HEK293 (cell line): Measurements from ENCODE around the gene IGSF23.

ENCODE experiments used
- PRDM1 ChIP-seq: fragments of 450-650 bp; formaldehyde crosslinking; IDR thresholded peaks from 2 replicates; pipeline ENCODE4; 2016; ENCODE audit warnings: missing biosample characterization, missing genetic modification characterization
- ZNF324 ChIP-seq: fragments of 450-650 bp; formaldehyde crosslinking; IDR thresholded peaks from 2 replicates; pipeline ENCODE4 v1.5.1; 2016; ENCODE audit warnings: missing biosample characterization, missing genetic modification characterization
- ZNF501 ChIP-seq: fragments of 450-650 bp; formaldehyde crosslinking; IDR thresholded peaks from 2 replicates; pipeline ENCODE4 v1.5.1; 2016; ENCODE audit warnings: missing biosample characterization, missing genetic modification characterization
- TF ChIP-seq, protein P1 (sequence below): fragments of 450-650 bp; formaldehyde crosslinking; IDR thresholded peaks from 2 replicates; pipeline ENCODE4 v1.5.1; 2016; ENCODE audit warnings: missing biosample characterization, missing genetic modification characterization, borderline replicate concordance
- TF ChIP-seq, protein P2 (sequence below): fragments of 450-650 bp; formaldehyde crosslinking; IDR thresholded peaks from 2 replicates; pipeline ENCODE4 v1.5.1; 2016; ENCODE audit warnings: missing biosample characterization, missing genetic modification characterization

DNA sequence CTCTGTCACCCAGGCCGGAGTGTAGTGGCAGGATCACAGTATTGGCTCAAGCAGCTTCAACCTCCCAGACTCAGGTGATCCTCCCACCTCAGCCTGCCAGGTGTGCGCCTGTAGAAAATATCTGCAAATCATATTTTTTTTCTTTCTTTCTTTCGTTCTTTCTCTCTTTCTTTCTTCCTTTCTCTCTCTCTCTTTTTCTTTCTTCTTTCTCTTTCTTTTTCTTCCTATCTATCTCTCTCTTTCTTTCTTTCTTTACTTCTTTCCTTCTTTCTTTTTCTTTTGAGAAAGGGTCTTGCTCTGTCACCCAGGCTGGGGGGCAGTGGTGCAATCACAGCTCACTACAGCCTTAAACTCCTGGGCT lies 16.3 kb upstream of the IGSF23 start:
- TF ChIP-seq ZNF324 (tag by site-specific recombination) (no peak), PRDM1 (tag by site-specific recombination) (no peak), ZNF501 (tag by site-specific recombination) (no peak)
- TF ChIP-seq, protein P1, sequence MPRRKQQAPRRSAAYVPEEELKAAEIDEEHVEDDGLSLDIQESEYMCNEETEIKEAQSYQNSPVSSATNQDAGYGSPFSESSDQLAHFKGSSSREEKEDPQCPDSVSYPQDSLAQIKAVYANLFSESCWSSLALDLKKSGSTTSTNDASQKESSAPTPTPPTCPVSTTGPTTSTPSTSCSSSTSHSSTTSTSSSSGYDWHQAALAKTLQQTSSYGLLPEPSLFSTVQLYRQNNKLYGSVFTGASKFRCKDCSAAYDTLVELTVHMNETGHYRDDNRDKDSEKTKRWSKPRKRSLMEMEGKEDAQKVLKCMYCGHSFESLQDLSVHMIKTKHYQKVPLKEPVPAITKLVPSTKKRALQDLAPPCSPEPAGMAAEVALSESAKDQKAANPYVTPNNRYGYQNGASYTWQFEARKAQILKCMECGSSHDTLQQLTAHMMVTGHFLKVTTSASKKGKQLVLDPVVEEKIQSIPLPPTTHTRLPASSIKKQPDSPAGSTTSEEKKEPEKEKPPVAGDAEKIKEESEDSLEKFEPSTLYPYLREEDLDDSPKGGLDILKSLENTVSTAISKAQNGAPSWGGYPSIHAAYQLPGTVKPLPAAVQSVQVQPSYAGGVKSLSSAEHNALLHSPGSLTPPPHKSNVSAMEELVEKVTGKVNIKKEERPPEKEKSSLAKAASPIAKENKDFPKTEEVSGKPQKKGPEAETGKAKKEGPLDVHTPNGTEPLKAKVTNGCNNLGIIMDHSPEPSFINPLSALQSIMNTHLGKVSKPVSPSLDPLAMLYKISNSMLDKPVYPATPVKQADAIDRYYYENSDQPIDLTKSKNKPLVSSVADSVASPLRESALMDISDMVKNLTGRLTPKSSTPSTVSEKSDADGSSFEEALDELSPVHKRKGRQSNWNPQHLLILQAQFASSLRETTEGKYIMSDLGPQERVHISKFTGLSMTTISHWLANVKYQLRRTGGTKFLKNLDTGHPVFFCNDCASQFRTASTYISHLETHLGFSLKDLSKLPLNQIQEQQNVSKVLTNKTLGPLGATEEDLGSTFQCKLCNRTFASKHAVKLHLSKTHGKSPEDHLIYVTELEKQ (tag by site-specific recombination) = no peak
- TF ChIP-seq, protein P2, sequence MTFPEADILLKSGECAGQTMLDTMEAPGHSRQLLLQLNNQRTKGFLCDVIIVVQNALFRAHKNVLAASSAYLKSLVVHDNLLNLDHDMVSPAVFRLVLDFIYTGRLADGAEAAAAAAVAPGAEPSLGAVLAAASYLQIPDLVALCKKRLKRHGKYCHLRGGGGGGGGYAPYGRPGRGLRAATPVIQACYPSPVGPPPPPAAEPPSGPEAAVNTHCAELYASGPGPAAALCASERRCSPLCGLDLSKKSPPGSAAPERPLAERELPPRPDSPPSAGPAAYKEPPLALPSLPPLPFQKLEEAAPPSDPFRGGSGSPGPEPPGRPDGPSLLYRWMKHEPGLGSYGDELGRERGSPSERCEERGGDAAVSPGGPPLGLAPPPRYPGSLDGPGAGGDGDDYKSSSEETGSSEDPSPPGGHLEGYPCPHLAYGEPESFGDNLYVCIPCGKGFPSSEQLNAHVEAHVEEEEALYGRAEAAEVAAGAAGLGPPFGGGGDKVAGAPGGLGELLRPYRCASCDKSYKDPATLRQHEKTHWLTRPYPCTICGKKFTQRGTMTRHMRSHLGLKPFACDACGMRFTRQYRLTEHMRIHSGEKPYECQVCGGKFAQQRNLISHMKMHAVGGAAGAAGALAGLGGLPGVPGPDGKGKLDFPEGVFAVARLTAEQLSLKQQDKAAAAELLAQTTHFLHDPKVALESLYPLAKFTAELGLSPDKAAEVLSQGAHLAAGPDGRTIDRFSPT (tag by site-specific recombination) = no peak
